Mesothelial cell of epicardium (in vitro differentiated cells): ENCODE results near the gene GPR149. TPM values are rescaled to one million over a fixed set of nuclear protein-coding genes. Genes with fewer than 3 reads are reported as not detected.

Source experiments
- DNase-seq, 2 experiments: peaks; one replicate each; pipeline ENCODE4 v3.0.0; 2021; ENCODE audit warnings: low spot score in 2 of 2; ENCODE audit not compliant: unreplicated experiment in 2 of 2
- H3K27ac Mint-ChIP-seq: 2 replicates; pipeline ENCODE4 v1.8.0; 2021; ENCODE audit warnings: mixed read lengths
- H3K27me3 Mint-ChIP-seq: 2 replicates; pipeline ENCODE4 v1.8.0; 2021; ENCODE audit warnings: low read depth, mixed read lengths
- H3K36me3 Mint-ChIP-seq: 2 replicates; pipeline ENCODE4 v1.8.0; 2021; ENCODE audit warnings: mixed read lengths
- H3K4me1 Mint-ChIP-seq: 2 replicates; pipeline ENCODE4 v1.8.0; 2021; ENCODE audit warnings: mixed read lengths
- H3K4me3 Mint-ChIP-seq: 2 replicates; pipeline ENCODE4 v1.8.0; 2021; ENCODE audit warnings: mild to moderate bottlenecking, moderate library complexity, mixed read lengths
- H3K9me3 Mint-ChIP-seq: 2 replicates; pipeline ENCODE4 v1.8.0; 2021; ENCODE audit warnings: mixed read lengths
- total RNA-seq: library from RNA; stranded (reverse); gene quantifications from 3 replicates; pipeline ENCODE4 v1.2.1, GENCODE V29; 2021
- TF ChIP-seq, protein P1 (sequence below): fragments of 200-600 bp; sonication (generic); IDR thresholded peaks from one replicate; pipeline ENCODE4 v1.5.0; 2021; ENCODE audit warnings: antibody characterized with exemption; ENCODE audit not compliant: unreplicated experiment

GPR149 gene
- total RNA-seq, 1 donor from 2014 or later, result not detected

DNA sequence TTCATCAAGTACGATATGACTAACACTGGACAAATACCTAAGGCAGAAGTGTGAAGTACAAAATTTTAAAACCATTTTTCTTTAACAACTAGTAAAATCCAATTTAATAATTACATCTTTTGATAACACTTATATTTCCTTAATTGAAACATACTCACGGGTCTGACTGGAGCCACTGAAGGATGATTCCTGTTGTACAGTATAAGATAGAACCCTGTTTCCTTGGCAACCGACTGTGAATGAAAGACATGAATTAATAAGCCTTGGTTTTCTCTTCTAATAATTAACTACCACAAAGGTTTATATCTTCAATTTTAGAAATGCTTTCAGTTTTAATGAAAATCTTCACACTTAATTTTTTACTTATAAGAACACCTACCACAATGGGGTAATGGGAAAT lies 125.1 kb downstream of the GPR149 start:
- Mint-ChIP-seq H3K4me3 (no peak overlapping the region), H3K27ac (no peak overlapping the region), H3K36me3 (peaks cover 53% of the 10 kb centered on the region), H3K27me3 (no peaks in the 10 kb centered on the region), H3K4me1 (no peaks in the 10 kb centered on the region), H3K9me3 (no peaks in the 10 kb centered on the region)
- DNase-seq, result no peak
- TF ChIP-seq, protein P1, sequence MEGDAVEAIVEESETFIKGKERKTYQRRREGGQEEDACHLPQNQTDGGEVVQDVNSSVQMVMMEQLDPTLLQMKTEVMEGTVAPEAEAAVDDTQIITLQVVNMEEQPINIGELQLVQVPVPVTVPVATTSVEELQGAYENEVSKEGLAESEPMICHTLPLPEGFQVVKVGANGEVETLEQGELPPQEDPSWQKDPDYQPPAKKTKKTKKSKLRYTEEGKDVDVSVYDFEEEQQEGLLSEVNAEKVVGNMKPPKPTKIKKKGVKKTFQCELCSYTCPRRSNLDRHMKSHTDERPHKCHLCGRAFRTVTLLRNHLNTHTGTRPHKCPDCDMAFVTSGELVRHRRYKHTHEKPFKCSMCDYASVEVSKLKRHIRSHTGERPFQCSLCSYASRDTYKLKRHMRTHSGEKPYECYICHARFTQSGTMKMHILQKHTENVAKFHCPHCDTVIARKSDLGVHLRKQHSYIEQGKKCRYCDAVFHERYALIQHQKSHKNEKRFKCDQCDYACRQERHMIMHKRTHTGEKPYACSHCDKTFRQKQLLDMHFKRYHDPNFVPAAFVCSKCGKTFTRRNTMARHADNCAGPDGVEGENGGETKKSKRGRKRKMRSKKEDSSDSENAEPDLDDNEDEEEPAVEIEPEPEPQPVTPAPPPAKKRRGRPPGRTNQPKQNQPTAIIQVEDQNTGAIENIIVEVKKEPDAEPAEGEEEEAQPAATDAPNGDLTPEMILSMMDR, result no peak

DNA sequence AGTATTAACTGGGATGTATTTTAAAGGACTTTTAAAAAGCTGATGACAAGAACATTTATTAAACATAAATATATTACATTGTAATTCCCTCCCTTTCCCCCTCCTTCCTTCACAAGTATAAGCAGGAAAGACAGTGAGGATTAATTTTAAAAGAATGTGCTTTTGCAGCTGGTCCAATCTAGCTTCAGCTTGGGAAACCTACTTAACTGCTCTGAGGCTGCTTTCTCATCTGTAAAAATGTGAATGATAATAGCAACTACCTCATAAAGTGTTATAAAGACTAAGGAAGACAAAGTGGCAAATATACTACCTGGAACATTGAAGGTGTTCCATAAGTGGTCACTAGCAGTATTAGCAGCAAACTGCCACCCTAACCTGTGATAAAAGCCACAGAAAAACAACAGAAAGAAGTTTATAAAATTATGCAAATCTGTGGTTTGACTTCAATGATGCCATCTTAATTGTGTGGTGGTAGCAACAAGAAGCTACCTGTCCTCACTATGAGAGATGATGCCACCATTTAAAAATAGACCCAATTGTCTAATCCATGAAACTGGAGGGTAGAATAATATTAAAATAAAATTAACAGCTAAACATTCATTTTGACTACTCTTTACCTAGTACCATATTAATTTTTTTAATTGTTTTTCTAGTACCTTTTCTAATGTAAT lies 125.7 kb downstream of the GPR149 start:
- Mint-ChIP-seq H3K9me3 (no peaks in the 10 kb centered on the region), H3K36me3 (peaks cover 53% of the 10 kb centered on the region)
- DNase-seq, result no peak

GRCh38 chr3:154301561-154301960 lies 128.4 kb downstream of the GPR149 start:
- Mint-ChIP-seq H3K27ac (no peak overlapping the region), H3K9me3 (no peaks in the 10 kb centered on the region), H3K4me1 (no peaks in the 10 kb centered on the region), H3K27me3 (no peaks in the 10 kb centered on the region), H3K4me3 (no peak overlapping the region), H3K36me3 (peaks cover 48% of the 10 kb centered on the region)
- no peak for DNase-seq
- TF ChIP-seq, protein P1, result no peak

More for the DNA sequence above, 125.7 kb downstream of the GPR149 start:
- H3K27me3 Mint-ChIP-seq, result no peaks in the 10 kb centered on the region
- H3K4me3 Mint-ChIP-seq, result no peak overlapping the region
- no peaks in the 10 kb centered on the region for H3K4me1 Mint-ChIP-seq
- no peak overlapping the region for H3K27ac Mint-ChIP-seq
- TF ChIP-seq, protein P1, result no peak

- H3K4me3 Mint-ChIP-seq, result no peak overlapping the region
- TF ChIP-seq, protein P1, result no peak
- H3K27me3 Mint-ChIP-seq, result no peaks in the 10 kb centered on the region
- DNase-seq, result no peak
- H3K27ac Mint-ChIP-seq, result no peak overlapping the region
- H3K9me3 Mint-ChIP-seq, result no peaks in the 10 kb centered on the region
- peaks cover 42% of the 10 kb centered on the region for H3K36me3 Mint-ChIP-seq
- H3K4me1 Mint-ChIP-seq, result peaks cover 9% of the 10 kb centered on the region
These were observed 136.0 kb downstream of the GPR149 start for GRCh38 chr3:154294016-154294415.

- TF ChIP-seq, protein P1, result no peak
- Mint-ChIP-seq H3K27ac (peak overlapping the region; percentile 20), H3K27me3 (no peaks in the 10 kb centered on the region), H3K36me3 (peaks cover 45% of the 10 kb centered on the region), H3K9me3 (no peaks in the 10 kb centered on the region), H3K4me1 (peaks cover 36% of the 10 kb centered on the region), H3K4me3 (no peak overlapping the region)
- no peak for DNase-seq
These were observed 139.8 kb downstream of the GPR149 start for GRCh38 chr3:154290187-154290586.

Other genes with a start within 250 kb of the GPR149 start
- gene DHX36, start 105.7 kb downstream of the GPR149 start, total RNA-seq, result 94.0 to 112 TPM (median 110 TPM) in 3 replicates